ENCODE measurements around the gene NPHP1. TPM values are rescaled to one million over a fixed set of nuclear protein-coding genes. Genes with fewer than 3 reads are reported as not detected.
"Not testable (repeated sequence)": the region's sequence is repeated elsewhere in the genome, so short reads cannot be mapped to it uniquely, and the experiment has no call there.

NPHP1 gene
- polyA plus RNA-seq, 1 donor = 5.1 TPM

DNA sequence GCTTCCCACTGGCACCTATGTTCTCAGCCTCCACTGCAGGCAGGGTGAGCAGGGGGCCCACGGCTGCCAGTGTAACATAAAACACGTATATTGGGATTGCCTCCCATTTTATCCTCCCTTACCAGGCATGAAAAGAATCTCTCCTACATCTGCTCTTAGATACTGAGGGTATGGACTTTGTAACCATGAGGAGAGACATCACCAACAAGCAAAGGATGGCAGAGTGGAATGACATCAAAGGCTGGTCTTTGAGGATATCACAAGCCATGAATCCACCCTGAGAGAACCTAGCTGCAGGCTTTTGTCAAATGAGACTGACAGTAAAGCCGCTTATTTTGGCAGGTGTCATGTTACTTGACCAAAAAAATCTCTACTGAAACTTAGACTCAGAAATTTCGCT is 7.4 kb downstream of the NPHP1 start:
- no peak for DNase-seq

DNA sequence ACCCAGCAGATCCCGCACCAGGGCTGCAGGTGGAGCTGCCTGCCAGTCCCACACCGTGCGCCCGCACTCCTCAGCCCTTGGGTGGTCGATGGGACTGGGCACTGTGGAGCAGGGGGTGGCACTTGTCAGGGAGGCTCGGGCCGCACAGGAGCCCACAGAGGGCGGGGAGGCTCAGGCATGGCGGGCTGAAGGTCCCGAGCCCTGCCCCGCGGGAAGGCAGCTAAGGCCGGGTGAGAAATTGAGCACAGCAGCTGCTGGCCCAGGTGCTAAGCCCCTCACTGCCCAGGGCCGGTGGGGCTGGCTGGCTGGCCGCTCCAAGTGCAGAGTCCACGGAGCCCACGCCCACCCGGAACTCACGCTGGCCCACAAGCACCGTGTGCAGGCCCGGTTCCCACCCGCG is 14.6 kb downstream of the NPHP1 start:
- not testable (repeated sequence) for DNase-seq

DNA sequence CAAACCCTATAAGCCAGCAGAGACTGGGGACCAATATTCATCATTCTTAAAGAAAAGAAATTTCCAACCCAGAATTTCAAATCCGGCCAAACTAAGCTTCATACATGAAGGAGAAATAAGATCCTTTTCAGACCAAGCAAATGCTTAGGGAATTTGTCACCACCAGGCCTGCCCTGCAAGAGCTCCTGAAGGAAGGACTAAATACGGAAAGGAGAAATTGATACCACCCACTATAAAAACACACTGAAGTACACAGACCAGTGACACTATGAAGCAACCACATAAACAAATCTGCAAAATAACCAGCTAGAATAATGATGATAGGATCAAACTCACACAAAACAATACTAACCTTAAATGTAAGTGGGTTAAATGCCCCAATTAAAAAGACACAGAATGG is 22.4 kb downstream of the NPHP1 start:
- DNase-seq = no peak

DNA sequence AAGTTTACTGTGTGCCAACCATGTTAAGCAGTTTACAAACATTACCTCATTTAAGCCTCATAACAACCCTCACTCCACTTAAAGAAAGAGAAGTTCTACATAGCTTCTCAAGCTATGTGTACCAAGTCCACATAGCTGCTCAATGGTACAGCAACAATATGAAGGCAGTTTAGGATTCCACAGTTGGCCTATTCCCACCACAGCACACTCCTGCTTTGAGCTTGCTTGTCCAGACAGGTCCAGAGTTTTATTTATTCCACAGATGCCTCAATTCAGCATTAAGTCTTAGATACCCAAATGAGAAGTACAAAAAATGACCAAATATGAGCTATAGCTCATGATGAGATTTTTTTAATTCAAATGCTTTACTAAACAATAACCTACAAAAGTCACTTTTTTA is 24.8 kb downstream of the NPHP1 start:
- DNase-seq = no peak

DNA sequence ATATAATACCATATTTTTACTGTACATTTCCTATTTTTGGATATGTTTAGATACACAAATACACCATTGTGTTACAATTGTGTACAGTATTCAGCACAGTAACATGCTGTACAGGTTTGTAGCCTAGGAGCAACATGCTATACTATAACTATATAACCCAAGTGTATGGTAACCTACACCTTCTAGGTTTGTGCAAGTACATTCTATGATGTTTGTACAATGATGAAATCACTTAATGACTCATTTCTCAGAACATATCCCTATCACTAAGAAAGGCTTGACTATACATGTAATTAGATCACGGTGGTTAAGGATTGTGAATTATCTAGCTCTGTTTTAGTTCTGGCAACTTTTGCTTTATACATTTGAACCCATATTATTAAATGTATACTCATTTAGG is 31.3 kb downstream of the NPHP1 start:
- no peak for DNase-seq

DNA sequence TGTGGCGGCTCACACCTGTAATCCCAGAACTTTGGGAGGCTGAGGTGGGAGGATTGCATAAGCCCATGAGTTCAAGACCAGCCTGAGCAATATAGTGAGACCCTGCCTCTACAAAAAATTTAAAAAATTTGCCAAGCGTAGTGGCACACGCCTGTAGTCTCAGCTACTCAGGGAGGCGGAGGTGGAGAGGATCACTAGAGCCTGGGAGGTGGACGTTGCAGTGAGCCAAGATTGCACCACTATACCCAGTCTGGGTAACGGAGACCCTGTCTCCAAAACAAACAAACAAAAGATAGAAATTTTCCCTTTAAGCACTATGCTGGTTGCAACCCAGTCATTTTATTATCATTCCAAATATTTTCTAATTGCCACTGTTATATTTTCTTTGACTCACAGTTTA is 32.3 kb downstream of the NPHP1 start:
- no peak for DNase-seq

DNA sequence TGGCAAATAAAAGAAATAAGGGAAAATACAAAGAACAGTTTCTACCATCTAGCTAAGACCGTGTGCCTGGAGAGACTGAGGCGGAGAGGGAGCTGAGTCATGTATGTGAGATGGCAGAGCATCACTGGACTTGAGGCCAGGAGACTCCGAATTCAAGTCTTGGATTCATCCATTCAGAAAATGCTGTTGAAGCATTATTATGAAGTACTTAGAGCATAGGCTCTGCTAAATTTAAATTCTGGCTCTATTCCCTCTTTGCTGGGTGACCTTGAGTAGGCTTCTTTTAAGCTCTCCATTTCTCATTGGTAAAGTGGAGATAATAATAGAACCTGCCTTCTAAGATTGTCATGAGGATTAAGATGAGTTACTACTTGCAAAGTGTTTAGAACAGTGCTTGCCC is 34.7 kb downstream of the NPHP1 start:
- DNase-seq = no peak

DNA sequence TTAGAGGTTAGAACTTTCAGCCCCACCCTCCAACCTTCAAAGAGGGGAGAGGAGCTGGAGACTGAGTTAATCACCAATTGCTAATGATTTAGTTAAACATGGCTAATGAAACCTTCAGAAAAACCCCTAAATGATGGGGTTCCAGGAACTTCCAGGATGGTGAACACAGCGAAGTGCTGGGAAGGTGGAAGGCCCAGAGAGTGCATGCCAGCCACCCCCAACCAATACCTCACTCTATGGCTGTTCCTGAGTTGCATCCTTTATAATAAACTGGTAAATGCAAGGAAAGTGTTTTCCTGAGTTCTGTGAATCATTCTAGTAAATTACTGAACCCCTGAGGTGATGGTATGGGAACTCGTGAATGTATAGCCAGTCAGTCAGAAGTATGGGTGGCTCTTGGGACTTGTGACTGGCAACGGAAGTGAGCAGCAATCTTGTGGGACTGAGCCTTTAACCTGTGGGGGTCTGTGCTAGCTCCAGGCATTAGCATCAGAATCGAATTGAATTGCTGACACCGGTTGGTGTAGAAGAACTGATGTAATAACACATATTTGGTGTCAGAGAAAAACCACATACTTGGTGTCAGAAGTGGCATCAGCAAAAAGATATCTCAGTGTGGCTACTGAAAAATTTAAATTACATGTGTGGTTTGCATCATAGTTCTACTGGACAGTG is 37.4 kb downstream of the NPHP1 start:
- no peak for DNase-seq

DNA sequence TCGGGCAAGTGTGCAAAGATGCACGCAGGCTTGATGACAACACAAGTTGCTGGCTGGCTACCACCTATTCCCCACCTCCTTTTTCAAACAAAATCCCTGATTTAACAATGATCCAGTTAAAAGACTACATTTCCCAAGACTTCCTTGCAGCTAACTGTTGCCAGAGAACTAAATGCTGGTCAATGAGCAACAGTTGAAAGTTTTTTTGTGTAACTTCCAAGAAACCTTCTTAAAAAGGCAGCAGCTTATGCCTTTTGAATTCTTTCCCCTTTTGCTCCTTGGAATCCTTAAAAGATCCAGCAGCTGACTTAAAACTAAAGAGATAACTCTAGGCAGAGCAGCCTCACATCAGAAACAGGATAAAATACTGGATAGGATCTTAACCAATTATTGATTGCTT is 38.5 kb downstream of the NPHP1 start:
- DNase-seq = no peak

DNA sequence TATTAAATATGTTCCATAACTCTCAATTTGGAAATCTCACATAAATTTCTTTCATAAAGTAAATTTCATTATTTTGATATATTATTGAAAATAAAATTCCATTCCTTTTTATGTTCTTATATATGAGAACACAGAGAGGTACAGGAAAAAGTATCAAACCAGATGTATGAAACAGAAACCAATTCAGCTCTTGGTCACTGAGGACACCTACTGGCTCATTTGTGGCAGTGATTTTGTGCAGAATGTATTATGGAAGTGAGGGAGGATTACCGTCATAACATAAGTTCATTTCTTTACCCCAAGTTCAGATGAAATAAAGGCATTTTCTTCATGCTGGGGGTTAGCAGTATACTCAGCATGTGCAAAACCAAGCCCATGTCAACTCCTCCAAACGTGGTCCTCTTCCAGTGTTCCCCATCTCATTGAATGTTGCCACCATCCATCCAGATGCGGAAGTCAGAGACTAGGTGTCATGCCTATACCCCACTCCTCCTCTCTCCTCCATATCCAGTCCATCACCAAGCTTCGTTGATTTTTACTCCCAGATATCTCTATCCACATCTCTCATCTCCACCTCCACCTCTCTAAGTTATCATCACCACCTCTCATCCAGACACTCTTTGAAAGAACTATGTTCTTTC is 47.5 kb downstream of the NPHP1 start:
- DNase-seq = peak; percentile 43

DNA sequence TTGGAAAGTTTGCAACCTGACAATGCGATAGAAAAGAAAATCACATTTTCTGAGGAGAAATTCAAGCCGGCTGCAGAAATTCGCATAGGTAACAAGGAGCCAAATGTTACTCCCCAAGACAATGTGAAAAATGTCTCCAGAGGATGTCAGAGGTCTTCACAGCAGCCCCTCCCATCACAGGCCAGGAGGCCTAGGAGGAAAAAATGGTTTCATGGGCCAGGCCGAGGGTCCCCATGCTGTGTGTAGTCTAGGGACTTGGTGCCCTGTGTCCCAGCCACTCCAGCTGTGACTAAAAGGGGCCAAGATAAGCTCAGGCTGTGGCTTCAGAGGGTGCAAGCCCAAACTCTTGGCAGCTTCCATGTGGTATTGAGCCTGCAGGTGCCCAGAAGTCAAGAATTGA is 50.0 kb downstream of the NPHP1 start:
- DNase-seq = not testable (repeated sequence)

DNA sequence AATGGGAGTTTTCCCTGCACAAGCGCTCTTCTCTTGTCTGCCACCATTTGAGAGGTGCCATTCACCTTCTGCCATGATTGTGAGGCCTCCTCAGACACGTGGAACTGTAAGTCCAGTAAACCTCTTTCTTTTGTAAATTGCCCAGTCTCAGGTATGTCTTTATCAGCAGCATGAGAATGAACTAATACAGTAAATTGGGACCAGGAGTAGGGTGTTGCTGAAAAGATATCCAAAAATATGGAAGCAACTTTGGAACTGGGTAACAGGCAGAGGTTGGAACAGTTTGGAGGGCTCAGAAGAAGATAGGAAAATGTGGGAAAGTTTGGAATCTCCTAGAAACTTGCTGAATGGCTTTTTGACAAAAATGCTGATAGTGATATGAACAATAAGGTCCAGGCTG is 50.6 kb downstream of the NPHP1 start:
- DNase-seq = not testable (repeated sequence)

DNA sequence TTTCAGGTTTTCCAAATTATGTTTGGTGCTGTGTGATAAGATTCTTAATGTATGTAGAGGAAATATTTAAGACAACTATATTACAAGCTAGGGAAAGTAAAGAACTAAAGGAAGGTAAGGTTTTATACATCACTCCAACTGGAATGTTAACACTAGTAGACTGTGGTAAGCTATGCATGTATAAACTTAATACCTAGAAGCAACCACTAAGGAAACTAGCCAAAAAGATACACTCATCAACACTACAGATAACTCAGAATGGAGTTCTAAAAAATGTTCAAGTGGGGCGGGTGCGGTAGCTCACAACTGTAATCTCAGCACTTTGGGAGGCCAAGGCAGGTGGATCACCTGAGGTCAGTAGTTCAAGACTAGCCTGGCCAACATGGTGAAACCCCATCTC is 51.4 kb downstream of the NPHP1 start:
- no peak for DNase-seq

DNA sequence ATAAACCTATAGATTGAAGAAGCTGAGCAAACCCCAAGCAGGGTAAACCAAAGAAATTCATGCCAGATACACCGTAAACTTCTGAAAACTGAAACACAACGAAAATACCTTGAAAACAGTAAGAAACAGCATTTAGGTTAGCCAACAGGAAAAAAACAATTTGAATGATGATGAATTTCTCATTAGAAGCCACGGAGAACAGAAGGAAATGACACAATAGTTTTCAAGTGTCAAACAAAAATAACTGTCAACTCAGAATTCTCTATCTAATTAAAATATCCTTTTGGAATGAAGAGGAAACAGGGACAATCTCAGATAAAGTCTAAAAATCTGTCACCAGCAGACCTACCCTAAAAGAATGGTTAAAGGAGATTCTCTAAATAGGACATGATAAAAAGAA is 51.9 kb downstream of the NPHP1 start:
- no peak for DNase-seq

DNA sequence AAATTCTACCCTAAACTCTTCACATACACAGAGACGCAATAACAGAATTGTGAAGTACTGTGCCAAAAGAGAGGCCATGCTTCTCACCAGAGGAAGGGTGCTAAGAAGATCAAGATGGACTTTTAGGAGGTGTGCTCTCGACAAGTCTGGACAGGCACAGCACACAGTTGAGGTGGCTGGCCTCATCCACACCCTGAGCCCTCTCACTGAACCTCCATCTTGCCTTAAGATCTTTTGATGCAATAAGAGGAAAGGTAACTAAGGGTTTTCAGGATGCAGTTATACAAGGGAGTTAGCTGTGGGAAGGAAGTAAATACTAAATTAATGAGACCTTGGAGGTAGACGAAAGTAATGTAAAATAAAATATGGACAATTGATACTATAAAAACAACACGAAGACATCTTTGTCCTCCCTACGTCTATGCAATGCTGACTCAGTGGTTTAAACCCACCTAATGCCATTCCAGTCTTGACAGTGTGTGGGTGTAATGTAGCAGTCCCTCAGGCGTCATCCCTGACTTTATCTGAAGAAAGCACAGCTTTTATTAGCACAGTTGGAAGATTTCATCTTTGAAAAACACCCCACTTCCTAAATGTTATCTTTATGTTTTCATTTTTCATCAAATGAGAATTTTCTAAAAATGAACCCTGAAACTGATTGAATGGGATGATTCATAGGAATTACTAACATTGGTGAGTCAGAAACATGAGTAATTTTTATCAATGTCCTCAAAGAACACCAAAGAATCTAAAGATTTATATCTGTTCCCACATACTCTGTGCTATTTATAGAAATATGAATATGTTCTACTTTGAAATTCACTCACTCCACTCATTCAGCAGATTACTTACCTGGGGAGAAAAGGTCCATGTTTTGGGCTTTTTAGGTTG is 55.2 kb downstream of the NPHP1 start:
- no peak for DNase-seq

DNA sequence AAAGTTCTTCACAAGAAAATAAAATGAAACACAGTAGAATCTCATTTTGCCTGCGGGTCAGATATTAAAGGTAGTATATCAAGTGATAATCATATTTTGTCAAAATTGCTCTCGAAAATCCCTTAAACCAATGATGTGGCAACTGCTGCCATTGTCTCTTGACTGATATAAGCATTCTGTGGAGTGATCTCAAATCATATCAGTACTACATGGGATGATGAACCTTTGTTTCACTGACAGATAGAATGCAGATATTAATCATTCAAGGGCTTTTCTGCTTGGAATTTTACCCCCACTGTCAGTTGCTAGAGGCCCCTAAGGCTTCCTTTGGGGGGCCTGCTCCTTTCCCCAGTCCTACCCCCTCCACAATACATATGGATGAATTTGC is 57.9 kb downstream of the NPHP1 start:
- DNase-seq = no peak

DNA sequence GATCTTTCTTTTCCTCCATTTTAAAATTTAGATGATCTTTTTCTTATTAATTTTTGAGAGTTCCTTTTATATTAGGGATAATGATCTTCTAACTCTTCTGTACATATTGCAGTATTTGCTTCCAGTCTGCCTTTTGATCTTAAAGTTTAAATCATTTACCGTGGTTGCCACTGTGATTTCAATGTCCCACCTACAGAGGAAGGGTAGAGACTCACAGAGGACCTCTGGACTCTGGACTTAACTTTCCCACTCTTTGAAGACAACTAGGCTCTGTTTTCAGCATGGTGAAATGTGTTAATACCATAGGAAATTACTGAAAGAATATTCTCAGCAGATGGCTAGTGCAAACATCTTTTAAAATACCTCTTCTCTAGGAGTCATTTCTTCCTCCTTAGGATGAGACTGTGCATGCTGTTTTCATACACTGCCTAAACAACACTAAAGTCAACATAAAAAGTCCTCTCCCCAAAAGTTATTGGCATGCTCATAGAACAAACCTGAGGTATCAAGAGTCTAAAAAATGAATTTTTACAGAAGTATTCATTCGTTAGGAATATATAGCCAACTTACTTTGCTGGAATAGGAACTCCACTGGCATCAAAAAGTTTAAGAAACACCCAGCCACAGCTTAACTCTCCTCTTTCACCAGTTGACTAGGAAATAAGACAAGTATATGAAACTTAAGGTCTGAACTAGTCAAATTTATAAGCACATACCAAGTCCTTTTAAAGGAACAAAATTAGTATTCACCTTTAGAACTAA is 58.4 kb downstream of the NPHP1 start:
- DNase-seq = no peak

DNA sequence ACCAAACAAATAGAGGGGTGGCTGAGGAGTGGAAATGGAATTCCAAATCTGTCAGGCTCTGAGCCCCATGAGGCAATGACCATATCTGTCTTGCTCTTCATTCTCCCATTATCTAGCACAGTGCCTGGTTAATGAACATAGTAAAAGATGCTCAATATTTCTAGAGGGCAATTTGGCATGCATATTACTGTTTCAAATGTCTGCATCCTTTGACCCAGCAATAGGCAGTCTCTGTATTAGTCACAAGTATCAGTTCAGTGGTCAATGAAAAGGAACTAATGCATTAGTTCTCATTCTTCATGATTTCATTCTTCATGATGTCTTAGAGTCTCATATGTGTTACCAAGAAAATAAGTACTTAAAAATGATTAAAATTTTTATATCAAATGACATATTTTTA is 60.8 kb downstream of the NPHP1 start:
- DNase-seq = no peak

DNA sequence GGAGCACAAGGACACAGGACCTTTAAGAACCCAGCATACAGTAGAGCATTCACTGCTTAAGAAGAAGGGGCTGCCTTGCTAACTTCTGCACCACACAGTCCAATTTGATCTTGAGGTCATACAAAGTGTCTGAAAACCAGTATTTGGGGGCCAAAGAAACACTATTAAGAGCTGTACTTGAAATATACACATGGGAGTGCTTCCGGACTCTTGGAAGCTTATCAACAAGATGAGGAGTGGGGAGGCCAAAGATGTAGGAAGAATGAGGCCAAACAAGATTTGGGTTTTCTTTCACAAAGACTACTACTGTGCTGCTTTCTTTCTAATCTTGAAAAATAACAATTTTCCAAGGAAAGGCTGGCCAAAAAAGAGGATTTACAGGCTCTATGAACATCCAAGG is 64.4 kb downstream of the NPHP1 start:
- DNase-seq = no peak

DNA sequence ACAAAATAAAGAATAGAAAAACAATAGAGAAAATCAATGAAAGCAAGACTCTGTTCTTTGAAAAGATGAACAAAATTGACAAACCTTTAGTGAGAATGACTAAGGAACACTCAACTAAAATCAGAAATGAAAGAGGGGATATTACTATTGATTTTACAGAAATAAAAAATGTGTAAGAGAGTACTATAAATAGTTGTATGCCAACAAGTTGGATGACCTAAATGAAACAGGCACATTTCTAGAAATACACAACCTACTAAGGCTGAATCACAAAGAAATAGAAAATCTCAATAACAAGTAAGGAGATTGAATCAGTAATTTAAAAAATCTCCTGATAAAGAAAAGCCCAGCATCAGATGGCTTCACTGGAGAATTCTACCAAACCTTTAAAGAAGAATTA is 70.8 kb downstream of the NPHP1 start:
- DNase-seq = no peak

DNA sequence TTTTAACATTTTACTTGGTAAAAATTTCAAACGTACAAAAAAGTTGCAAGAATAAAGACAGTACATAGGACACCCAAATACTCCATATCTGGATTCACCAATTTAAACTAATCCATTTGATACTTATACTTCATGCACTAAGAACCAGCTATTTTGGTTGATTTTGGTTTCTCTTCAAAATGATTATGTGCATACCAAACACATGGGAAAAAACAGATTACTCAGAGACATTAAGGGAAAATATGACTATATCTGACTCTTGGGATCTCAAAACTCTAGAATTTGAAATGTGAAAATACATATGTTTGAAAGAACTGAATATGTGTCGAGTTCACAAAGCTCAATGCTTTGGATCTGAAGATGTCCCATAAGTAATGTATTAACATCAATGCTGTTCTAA is 73.6 kb downstream of the NPHP1 start:
- no peak for DNase-seq

DNA sequence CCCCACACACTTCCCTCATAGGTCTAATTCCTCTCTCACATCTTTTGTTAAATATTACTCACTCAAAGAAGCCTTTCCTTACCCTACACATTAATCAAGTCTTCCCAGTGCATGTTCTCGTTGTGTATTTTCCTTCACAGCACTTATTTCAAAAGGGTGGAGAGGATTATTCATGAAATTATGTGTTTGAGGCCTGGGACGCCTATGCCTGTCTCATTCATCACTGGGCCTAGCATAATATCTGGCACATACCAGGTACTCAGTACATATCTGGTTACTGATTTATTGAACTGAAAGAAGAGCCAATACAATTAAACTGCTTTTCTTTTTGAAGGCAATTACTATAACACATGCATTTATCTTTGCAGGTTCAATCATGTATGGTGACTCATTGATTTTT is 74.1 kb downstream of the NPHP1 start:
- DNase-seq = no peak

DNA sequence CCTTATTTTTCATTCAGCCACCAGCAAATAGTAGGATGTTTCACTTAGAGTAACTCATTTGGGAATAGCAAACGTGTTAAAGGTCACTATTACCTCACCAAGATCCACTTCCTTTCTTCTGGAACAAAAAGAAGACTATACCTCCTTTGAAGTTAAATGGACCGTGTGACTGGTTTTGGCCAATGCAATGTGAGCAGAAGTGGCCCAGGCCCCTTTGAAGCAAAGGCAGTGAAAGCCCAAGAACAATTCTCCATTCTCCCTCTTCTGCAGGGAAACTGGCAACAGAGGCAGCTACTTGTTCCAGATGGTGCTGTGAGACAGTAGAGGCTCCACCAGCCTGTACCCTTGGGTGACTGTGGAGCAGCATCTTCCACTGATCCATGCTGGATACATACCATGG is 77.9 kb downstream of the NPHP1 start:
- no peak for DNase-seq
